ENCODE measurements around the gene OR4Q3. TPM values are rescaled to one million over a fixed set of nuclear protein-coding genes. Genes with fewer than 3 reads are reported as not detected.

The OR4Q3 gene
- not detected in 2 replicates for total RNA-seq

DNA sequence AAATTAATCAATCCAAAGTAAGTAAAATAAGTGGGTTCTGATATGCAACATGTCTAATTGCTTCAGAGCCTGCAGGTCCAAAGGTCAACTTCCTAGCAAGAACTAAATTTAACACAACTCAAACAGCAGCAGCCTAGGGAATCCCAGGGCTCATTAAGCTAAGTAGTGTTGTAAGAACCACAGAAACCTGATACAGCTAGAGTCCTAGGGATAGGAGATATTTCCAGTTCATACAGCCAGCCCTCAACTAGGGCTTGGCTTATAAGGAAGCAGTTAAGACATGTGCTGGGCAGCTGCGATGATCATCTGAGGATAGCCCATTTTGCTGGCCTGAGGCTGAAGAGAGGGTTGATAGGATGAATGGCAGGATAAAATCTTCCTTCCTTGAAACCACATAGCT, at the start of gene OR4Q3:
TSS of gene OR4Q3 (plus strand) at position 316 of the 400 bp plus-strand sequence.

GRCh38 chr14:19773204-19773603, 29.8 kb downstream of the OR4Q3 start, which contains the start of gene OR4M1:
Gene OR4M1 (plus strand): TSS chr14:19773504. CDS start chr14:19780323, 6,819 bp downstream.

Other genes with a start within 250 kb of the OR4Q3 start
- gene OR11H2, start 29.7 kb upstream of the OR4Q3 start, total RNA-seq = not detected in 2 replicates
- gene OR4M1, start 29.9 kb downstream of the OR4Q3 start, total RNA-seq = not detected in 2 replicates
- gene OR4N2, start 60.2 kb downstream of the OR4Q3 start, total RNA-seq = not detected in 2 replicates
- gene OR4K2, start 131.6 kb downstream of the OR4Q3 start, total RNA-seq = not detected in 2 replicates
- not detected in 2 replicates for gene OR4K5, start 177.0 kb downstream of the OR4Q3 start, total RNA-seq
- gene OR4K1, start 187.3 kb downstream of the OR4Q3 start, total RNA-seq = not detected in 2 replicates
- not detected in 2 replicates for gene OR4K15, start 232.0 kb downstream of the OR4Q3 start, total RNA-seq

Data from cardiac atrium fibroblast (primary cell).